ENCODE results near the gene CFAP97D1.
"Not testable (repeated sequence)": the region's sequence is repeated elsewhere in the genome, so short reads cannot be mapped to it uniquely, and the experiment has no call there.

- not testable (repeated sequence) for TF ChIP-seq CTCF (IDR thresholded peaks at IDR 0.05; ENCODE audit: insufficient read depth, low read depth, low read length); EZH2 (IDR thresholded peaks at IDR 0.05; ENCODE audit: insufficient read depth, low read length)
These were observed 17.8 kb downstream of the CFAP97D1 start for GRCh38 chr17:43798024-43798423.

Data from astrocyte (in vitro differentiated cells and primary cell).